Epithelial cell of proximal tubule (primary cell): ENCODE results near the gene FCRL5. TPM values are rescaled to one million over a fixed set of nuclear protein-coding genes. Genes with fewer than 3 reads are reported as not detected.

Experiments used
- DNase-seq: peaks from one replicate; pipeline ENCODE4 v3.0.0-alpha.2; 2011; ENCODE audit warnings: low read depth
- H3K4me3 ChIP-seq: 2 replicates; pipeline ENCODE4 v1.5.1; 2011; ENCODE audit warnings: low read depth, mild to moderate bottlenecking, low read length
- CTCF ChIP-seq: conservative IDR thresholded peaks from 2 replicates; pipeline ENCODE4 v1.5.1; 2012; ENCODE audit warnings: low read depth, mild to moderate bottlenecking, low read length
- total RNA-seq: library from RNA; depleted of rRNA; stranded (reverse); fragments of >200 nt; gene quantifications from 2 replicates; pipeline ENCODE4 v1.2.3, GENCODE V29; 2015

FCRL5 gene
- total RNA-seq, 1 donor from 2014 or later, result not detected

- no peak for DNase-seq
- no peak overlapping the region for H3K4me3 ChIP-seq
Measured at GRCh38 chr1:157539568-157539967, 12.7 kb downstream of the FCRL5 start.

GRCh38 chr1:157532569-157532968 lies 19.7 kb downstream of the FCRL5 start:
- TF ChIP-seq CTCF, result no peak

More at GRCh38 chr1:157539568-157539967, 12.7 kb downstream of the FCRL5 start:
- no peak for TF ChIP-seq CTCF

GRCh38 chr1:157523774-157524493 lies 28.4 kb downstream of the FCRL5 start:
- no peak for DNase-seq
- no peak for TF ChIP-seq CTCF
- no peak overlapping the region for H3K4me3 ChIP-seq

More at GRCh38 chr1:157532569-157532968, 19.7 kb downstream of the FCRL5 start:
- H3K4me3 ChIP-seq, result no peak overlapping the region
- DNase-seq, result no peak

GRCh38 chr1:157521056-157521455 lies 31.3 kb downstream of the FCRL5 start:
- DNase-seq, result no peak
- H3K4me3 ChIP-seq, result no peak overlapping the region
- TF ChIP-seq CTCF, result no peak

GRCh38 chr1:157520386-157520935 lies 31.9 kb downstream of the FCRL5 start:
- DNase-seq, result no peak
- H3K4me3 ChIP-seq, result no peak overlapping the region
- no peak for TF ChIP-seq CTCF

- TF ChIP-seq CTCF, result no peak
- no peak for DNase-seq
- H3K4me3 ChIP-seq, result no peak overlapping the region
Measured at GRCh38 chr1:157519451-157519850, 32.9 kb downstream of the FCRL5 start.

- no peak overlapping the region for H3K4me3 ChIP-seq
- TF ChIP-seq CTCF, result no peak
- no peak for DNase-seq
Measured at GRCh38 chr1:157517016-157517415, 35.3 kb downstream of the FCRL5 start.
